GM18870 (cell line): ENCODE results near the gene CCDC24.

ENCODE experiments used
- ATAC-seq: cut with Tn5 transposase; IDR thresholded peaks from one replicate; pipeline ENCODE4 v1.9.1; 2021; ENCODE audit warnings: moderate library complexity; ENCODE audit not compliant: unreplicated experiment

Gene CCDC24

GRCh38 chr1:43991476-43992231, at the start of gene CCDC24:
TSS of gene CCDC24 (plus strand) at chr1:43991599. CDS start at chr1:43991879, 280 bp downstream.
- peak; percentile 40 for ATAC-seq

- no peak for ATAC-seq
Measured at GRCh38 chr1:43942411-43942810, 49.0 kb upstream of the CCDC24 start.

GRCh38 chr1:43944860-43945259, 46.5 kb upstream of the CCDC24 start:
- ATAC-seq: no peak

GRCh38 chr1:43945674-43946235, 45.6 kb upstream of the CCDC24 start:
- no peak for ATAC-seq

- peak; percentile 80 for ATAC-seq
Measured at GRCh38 chr1:43946236-43947060, 45.0 kb upstream of the CCDC24 start, which contains the start of gene IPO13. TSS of gene IPO13 (plus strand) at chr1:43946950. CDS start at chr1:43947601, 651 bp downstream.

GRCh38 chr1:43947061-43947873, 44.1 kb upstream of the CCDC24 start:
- ATAC-seq: no peak

- no peak for ATAC-seq
Measured at GRCh38 chr1:43947874-43948437, 43.4 kb upstream of the CCDC24 start.

- ATAC-seq: no peak
Measured at GRCh38 chr1:43949678-43950077, 41.7 kb upstream of the CCDC24 start.

GRCh38 chr1:43951021-43951985, 40.1 kb upstream of the CCDC24 start:
- ATAC-seq: no peak

- ATAC-seq: no peak
Measured at GRCh38 chr1:43952731-43953346, 38.6 kb upstream of the CCDC24 start.

- no peak for ATAC-seq
Measured at GRCh38 chr1:43953361-43953760, 38.0 kb upstream of the CCDC24 start.

GRCh38 chr1:43954036-43954435, 37.4 kb upstream of the CCDC24 start:
- ATAC-seq: no peak

GRCh38 chr1:43956234-43956633, 35.2 kb upstream of the CCDC24 start:
- no peak for ATAC-seq

- ATAC-seq: no peak
Measured at GRCh38 chr1:43957407-43958040, 33.9 kb upstream of the CCDC24 start.

GRCh38 chr1:43958351-43959255, 32.8 kb upstream of the CCDC24 start:
- no peak for ATAC-seq

GRCh38 chr1:43960798-43961197, 30.6 kb upstream of the CCDC24 start:
- ATAC-seq: no peak

- no peak for ATAC-seq
Measured at GRCh38 chr1:43961692-43962091, 29.7 kb upstream of the CCDC24 start.
